Measurements from ENCODE around the gene SAMD4B. TPM values are rescaled to one million over a fixed set of nuclear protein-coding genes. Genes with fewer than 3 reads are reported as not detected.

Gene SAMD4B
- total RNA-seq, 2 donors from 2014 or later, result 41.5 to 77.8 TPM

GRCh38 chr19:39405261-39405957, 63.2 kb downstream of the SAMD4B start:
- peaks cover 51% of the 10 kb centered on the region for H3K4me1 ChIP-seq
- DNase-seq (no peak), ATAC-seq (no peak)
- no peaks in the 10 kb centered on the region for H3K27me3 ChIP-seq
- WGBS, 2 donors, result 84 to 91% methylated on average over 13 to 17 of the region's 17 CpGs
- no peaks in the 10 kb centered on the region for H3K9me3 ChIP-seq
- no peak overlapping the region for H3K4me3 ChIP-seq
- H3K36me3 ChIP-seq (replicated peaks in 1 of 2; ENCODE audit: insufficient read depth in 1 of 2, low read depth in 2 of 2), result no peaks in the 10 kb centered on the region
- peak overlapping the region; percentile 1 to 98 (median 96) for H3K27ac ChIP-seq
- intact Hi-C loops (cut with DNase I), result no loop called here
- TF ChIP-seq, protein P1, sequence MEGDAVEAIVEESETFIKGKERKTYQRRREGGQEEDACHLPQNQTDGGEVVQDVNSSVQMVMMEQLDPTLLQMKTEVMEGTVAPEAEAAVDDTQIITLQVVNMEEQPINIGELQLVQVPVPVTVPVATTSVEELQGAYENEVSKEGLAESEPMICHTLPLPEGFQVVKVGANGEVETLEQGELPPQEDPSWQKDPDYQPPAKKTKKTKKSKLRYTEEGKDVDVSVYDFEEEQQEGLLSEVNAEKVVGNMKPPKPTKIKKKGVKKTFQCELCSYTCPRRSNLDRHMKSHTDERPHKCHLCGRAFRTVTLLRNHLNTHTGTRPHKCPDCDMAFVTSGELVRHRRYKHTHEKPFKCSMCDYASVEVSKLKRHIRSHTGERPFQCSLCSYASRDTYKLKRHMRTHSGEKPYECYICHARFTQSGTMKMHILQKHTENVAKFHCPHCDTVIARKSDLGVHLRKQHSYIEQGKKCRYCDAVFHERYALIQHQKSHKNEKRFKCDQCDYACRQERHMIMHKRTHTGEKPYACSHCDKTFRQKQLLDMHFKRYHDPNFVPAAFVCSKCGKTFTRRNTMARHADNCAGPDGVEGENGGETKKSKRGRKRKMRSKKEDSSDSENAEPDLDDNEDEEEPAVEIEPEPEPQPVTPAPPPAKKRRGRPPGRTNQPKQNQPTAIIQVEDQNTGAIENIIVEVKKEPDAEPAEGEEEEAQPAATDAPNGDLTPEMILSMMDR (IDR thresholded peaks at IDR 0.05), result no peak
- TF ChIP-seq POLR2A (IDR thresholded peaks at IDR 0.05), result no peak

GRCh38 chr19:39405958-39406655, 63.9 kb downstream of the SAMD4B start:
- intact Hi-C loops (cut with DNase I), result no loop called here
- 12 to 15% methylated on average over 17 to 22 of the region's 22 CpGs for WGBS, 2 donors
- Histone ChIP-seq H3K4me3 (peak overlapping the region in 1 of 2 donors; percentile 94), H3K36me3 (replicated peaks in 1 of 2; ENCODE audit: insufficient read depth in 1 of 2, low read depth in 2 of 2) (no peaks in the 10 kb centered on the region), H3K27me3 (no peaks in the 10 kb centered on the region), H3K27ac (peak overlapping the region; percentile 92 to 98 (median 96)), H3K4me1 (peaks cover 58% of the 10 kb centered on the region), H3K9me3 (no peaks in the 10 kb centered on the region)
- DNase-seq (no peak), ATAC-seq (no peak)
- no peak for TF ChIP-seq POLR2A (IDR thresholded peaks at IDR 0.05)
- TF ChIP-seq, protein P1 (IDR thresholded peaks at IDR 0.05), result no peak

DNA sequence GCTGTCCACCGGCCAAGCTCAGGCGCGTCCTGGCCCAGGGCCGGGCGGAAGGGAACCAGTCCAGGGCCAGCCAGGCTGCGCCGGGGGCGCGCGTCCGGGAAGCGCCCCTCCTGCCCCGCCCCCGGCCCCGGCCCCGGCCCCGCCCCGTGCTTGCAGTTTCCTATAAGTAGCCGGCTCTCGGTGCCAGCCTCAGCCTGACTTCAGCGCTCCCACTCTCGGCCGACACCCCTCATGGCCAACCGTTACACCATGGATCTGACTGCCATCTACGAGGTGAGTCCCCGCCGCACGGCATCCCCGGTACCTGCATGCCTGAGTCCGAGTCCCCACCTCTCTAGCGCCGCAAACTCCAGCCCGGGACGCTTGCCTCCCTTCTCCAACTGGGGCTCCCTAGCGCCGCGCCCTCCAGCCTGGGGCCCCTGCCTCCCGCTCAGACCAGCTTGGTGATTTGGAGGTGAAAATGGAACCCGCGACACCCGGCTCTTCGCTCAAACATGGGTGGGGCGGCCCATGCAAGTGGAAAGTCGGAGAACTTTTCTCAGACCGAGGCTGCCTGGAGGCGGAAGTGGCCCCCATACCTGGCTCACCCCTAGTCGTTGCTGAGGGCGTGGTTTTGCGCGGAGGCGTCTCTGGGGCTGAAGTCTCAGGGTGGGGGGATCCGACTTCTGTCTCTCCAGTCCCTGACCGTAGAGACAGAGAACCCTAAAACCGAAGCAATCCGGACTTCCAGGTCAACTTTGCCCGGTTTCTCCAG, 64.6 kb downstream of the SAMD4B start, which contains the start of gene ZFP36:
TSS of gene ZFP36 (plus strand) at position 192 of the 754 bp plus-strand sequence. CDS start at position 250, 58 bp downstream.
- peak; percentile 49 for ATAC-seq
- intact Hi-C loops (cut with DNase I), result no loop called here

DNA sequence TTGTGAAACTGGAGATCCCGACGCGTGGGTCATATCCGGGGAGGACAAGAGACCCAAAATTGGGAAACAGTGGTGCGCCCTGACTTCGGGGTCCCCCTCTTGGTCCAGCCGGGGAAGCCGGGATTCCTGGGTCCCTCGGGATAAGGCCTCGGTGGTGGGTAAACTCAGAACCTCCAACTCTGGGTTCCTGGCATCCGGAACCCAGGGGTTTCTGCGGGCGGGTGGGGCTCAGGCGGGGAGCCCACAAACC, 65.1 kb downstream of the SAMD4B start:
- Histone ChIP-seq H3K9me3 (no peaks in the 10 kb centered on the region), H3K27me3 (no peaks in the 10 kb centered on the region), H3K36me3 (replicated peaks in 1 of 2; ENCODE audit: insufficient read depth in 1 of 2, low read depth in 2 of 2) (no peaks in the 10 kb centered on the region), H3K27ac (peak overlapping the region; percentile 92 to 98 (median 96)), H3K4me3 (peak overlapping the region; percentile 64 to 94), H3K4me1 (peaks cover 57% of the 10 kb centered on the region)
- WGBS, 2 donors, result 0% methylated on average over 14 of the region's 14 CpGs; no CpG with 5 or more reads in 1 of the 2 donors
- ATAC-seq (no peak), DNase-seq (no peak)
- TF ChIP-seq POLR2A (IDR thresholded peaks at IDR 0.05), result no peak
- TF ChIP-seq, protein P1 (IDR thresholded peaks at IDR 0.05), result no peak
- intact Hi-C loops (cut with DNase I), result no loop called here

More for the DNA sequence above, 64.6 kb downstream of the SAMD4B start, which contains the start of gene ZFP36:
- 0 to 1% methylated on average over 18 to 55 of the region's 56 CpGs for WGBS, 2 donors
- peak within 1 kb of the TSS; percentile 64 to 94 for H3K4me3 ChIP-seq
- peaks cover 60% of the 10 kb centered on the region for H3K4me1 ChIP-seq
- peak within 1 kb of the TSS; percentile 92 to 98 (median 96) for H3K27ac ChIP-seq
- DNase-seq, result peak; percentile 91 to 92 (median 92)
- no peaks in the 10 kb centered on the region for H3K27me3 ChIP-seq
- H3K36me3 ChIP-seq (replicated peaks in 1 of 2; ENCODE audit: insufficient read depth in 1 of 2, low read depth in 2 of 2), result no peaks in the 10 kb centered on the region
- peak; percentile 99 to 100 (median 100) for TF ChIP-seq POLR2A (IDR thresholded peaks at IDR 0.05)
- TF ChIP-seq, protein P1 (IDR thresholded peaks at IDR 0.05), result peak in 1 of 7 experiments; percentile 20
- H3K9me3 ChIP-seq, result no peaks in the 10 kb centered on the region

All from body of pancreas (tissue), 4 donors.